ENCODE results near the gene TMEM200C. TPM values are rescaled to one million over a fixed set of nuclear protein-coding genes. Genes with fewer than 3 reads are reported as not detected.

Gene TMEM200C
- total and polyA plus RNA-seq, 10 of the 15 experiments (the other 5 are each of a cell fraction or from before 2014, with no cell fraction given) = not detected

DNA sequence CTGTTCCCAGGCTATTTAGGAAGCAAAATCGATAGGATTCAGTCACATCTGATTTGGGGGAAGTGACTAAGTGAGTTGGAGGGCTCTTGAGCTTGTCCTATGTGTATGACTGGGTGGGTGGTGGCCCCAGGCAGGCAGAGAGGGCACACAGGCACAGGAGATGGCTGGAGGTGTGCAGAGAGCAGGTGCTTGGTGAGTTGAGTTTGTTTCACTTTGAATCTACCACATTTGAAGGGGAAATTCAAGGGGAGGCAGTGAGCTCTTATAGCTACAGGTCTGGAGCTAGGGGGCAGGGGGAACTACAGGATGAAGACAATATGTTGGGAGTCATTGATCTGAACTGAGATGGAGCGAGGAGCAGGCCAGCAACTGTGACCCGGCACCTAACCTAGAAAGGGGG, 42.5 kb upstream of the TMEM200C start:
- RAD21 ChIA-PET (ENCODE audit: unreplicated experiment) = no interaction called here
- in situ Hi-C loops (cut with MboI) = no loop called here
- no peak for DNase-seq (ENCODE audit: low read depth, low spot score)

More for the DNA sequence above, 42.5 kb upstream of the TMEM200C start:
- POLR2A ChIA-PET = no interaction called here
- CTCF ChIA-PET = no interaction called here
- WGBS (ENCODE audit: insufficient coverage, insufficient replicate concordance, low lambda C conversion rate, missing lambda C conversion rate) = 28% methylated on average over 3 of the region's 3 CpGs
- Histone ChIP-seq H3K9ac (ENCODE audit: control insufficient read depth, insufficient read depth, low read length) (no peak overlapping the region), H3K4me3 (no peak overlapping the region), H3K36me3 (ENCODE audit: control insufficient read depth in 2 of 2, insufficient read depth in 2 of 2, low read length in 1 of 2) (no peaks in the 10 kb centered on the region), H3K79me2 (ENCODE audit: control insufficient read depth, insufficient read depth, low read length) (no peaks in the 10 kb centered on the region), H3K4me2 (ENCODE audit: control insufficient read depth, insufficient read depth) (no peak overlapping the region), H3K4me1 (ENCODE audit: control insufficient read depth, insufficient read depth, low read length) (no peaks in the 10 kb centered on the region), H3K27ac (ENCODE audit: control insufficient read depth, insufficient read depth) (no peak overlapping the region), H3K27me3 (replicated peaks in 1 of 2; ENCODE audit: control insufficient read depth in 2 of 2, insufficient read depth in 2 of 2, low read length in 1 of 2) (peaks cover 0 to 2% of the 10 kb centered on the region in 2 experiments; a peak in 1 of 4 replicates), H3K9me3 (replicated peaks; ENCODE audit: control insufficient read depth, insufficient read depth, low read length) (no peaks in the 10 kb centered on the region), H2AFZ (ENCODE audit: control insufficient read depth, low read depth, low read length) (no peak overlapping the region), H4K20me1 (ENCODE audit: control insufficient read depth, insufficient read depth) (no peaks in the 10 kb centered on the region)
- TF ChIP-seq, protein P1, sequence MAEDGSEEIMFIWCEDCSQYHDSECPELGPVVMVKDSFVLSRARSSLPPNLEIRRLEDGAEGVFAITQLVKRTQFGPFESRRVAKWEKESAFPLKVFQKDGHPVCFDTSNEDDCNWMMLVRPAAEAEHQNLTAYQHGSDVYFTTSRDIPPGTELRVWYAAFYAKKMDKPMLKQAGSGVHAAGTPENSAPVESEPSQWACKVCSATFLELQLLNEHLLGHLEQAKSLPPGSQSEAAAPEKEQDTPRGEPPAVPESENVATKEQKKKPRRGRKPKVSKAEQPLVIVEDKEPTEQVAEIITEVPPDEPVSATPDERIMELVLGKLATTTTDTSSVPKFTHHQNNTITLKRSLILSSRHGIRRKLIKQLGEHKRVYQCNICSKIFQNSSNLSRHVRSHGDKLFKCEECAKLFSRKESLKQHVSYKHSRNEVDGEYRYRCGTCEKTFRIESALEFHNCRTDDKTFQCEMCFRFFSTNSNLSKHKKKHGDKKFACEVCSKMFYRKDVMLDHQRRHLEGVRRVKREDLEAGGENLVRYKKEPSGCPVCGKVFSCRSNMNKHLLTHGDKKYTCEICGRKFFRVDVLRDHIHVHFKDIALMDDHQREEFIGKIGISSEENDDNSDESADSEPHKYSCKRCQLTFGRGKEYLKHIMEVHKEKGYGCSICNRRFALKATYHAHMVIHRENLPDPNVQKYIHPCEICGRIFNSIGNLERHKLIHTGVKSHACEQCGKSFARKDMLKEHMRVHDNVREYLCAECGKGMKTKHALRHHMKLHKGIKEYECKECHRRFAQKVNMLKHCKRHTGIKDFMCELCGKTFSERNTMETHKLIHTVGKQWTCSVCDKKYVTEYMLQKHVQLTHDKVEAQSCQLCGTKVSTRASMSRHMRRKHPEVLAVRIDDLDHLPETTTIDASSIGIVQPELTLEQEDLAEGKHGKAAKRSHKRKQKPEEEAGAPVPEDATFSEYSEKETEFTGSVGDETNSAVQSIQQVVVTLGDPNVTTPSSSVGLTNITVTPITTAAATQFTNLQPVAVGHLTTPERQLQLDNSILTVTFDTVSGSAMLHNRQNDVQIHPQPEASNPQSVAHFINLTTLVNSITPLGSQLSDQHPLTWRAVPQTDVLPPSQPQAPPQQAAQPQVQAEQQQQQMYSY (CRISPR knock-in tag; IDR thresholded peaks at IDR 0.05) = no peak
- TF ChIP-seq, protein P2, sequence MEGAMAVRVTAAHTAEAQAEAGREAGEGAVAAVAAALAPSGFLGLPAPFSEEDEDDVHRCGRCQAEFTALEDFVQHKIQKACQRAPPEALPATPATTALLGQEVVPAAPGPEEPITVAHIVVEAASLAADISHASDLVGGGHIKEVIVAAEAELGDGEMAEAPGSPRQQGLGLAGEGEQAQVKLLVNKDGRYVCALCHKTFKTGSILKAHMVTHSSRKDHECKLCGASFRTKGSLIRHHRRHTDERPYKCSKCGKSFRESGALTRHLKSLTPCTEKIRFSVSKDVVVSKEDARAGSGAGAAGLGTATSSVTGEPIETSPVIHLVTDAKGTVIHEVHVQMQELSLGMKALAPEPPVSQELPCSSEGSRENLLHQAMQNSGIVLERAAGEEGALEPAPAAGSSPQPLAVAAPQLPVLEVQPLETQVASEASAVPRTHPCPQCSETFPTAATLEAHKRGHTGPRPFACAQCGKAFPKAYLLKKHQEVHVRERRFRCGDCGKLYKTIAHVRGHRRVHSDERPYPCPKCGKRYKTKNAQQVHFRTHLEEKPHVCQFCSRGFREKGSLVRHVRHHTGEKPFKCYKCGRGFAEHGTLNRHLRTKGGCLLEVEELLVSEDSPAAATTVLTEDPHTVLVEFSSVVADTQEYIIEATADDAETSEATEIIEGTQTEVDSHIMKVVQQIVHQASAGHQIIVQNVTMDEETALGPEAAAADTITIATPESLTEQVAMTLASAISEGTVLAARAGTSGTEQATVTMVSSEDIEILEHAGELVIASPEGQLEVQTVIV (IDR thresholded peaks at IDR 0.05; ENCODE audit: borderline replicate concordance, partially characterized antibody) = no peak
- TF ChIP-seq CBX5 (IDR thresholded peaks at IDR 0.05; ENCODE audit: low read depth) = no peak
- TF ChIP-seq IRF4 (IDR thresholded peaks at IDR 0.05; ENCODE audit: low read depth, low read length) = no peak
- no peak for TF ChIP-seq BRCA1 (IDR thresholded peaks at IDR 0.05; ENCODE audit: low read depth, low read length)
- no peak for TF ChIP-seq ESRRA (IDR thresholded peaks at IDR 0.05; ENCODE audit: low read length)
- no peak for TF ChIP-seq MEF2B (IDR thresholded peaks at IDR 0.05; ENCODE audit: partially characterized antibody, poor library complexity, severe bottlenecking)
- TF ChIP-seq SIX5 (IDR thresholded peaks at IDR 0.05; ENCODE audit: low read depth, low read length, severe bottlenecking) = no peak
- ATAC-seq = no peak
- no peak for FAIRE-seq
- intact Hi-C loops (cut with micrococcal nuclease; ENCODE audit: unreplicated experiment) = no loop called here
- SMC1A ChIA-PET (ENCODE audit: uncharacterized antibody, unreplicated experiment) = no interaction called here
- no TSS peak for BruUV-seq (replicated peaks)

Measured in GM12878 (cell line).